ENCODE data around the gene APOA4.

Gene APOA4

GRCh38 chr11:116849486-116849885 lies 26.4 kb upstream of the APOA4 start:
- no peak for TF ChIP-seq CTCF (IDR thresholded peaks at IDR 0.05; ENCODE audit: extremely low read depth, missing control alignments)

DNA sequence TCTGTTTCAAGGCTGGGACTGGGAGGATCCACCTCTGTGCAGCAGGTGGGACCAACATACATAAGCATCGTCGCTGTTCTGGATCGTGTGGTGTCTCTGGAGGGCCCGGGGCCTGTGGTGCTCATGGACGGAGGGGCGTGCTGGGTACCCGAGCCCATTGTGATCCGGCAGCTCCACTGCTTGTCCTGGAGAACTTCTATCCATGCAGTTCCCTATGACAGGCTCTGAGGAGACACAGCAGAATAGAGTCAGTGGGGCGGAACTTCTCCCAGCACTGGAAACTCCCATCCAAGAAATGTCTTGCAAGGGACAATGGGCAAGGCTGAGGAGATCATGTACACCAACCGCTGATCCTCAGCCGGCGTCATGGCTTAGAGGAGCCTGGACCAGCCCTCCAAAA lies 26.0 kb upstream of the APOA4 start:
- no peak for TF ChIP-seq CTCF (IDR thresholded peaks at IDR 0.05; ENCODE audit: extremely low read depth, missing control alignments)
- DNase-seq (ENCODE audit: low spot score) = no peak

More at GRCh38 chr11:116849486-116849885, 26.4 kb upstream of the APOA4 start:
- DNase-seq (ENCODE audit: low spot score) = no peak

DNA sequence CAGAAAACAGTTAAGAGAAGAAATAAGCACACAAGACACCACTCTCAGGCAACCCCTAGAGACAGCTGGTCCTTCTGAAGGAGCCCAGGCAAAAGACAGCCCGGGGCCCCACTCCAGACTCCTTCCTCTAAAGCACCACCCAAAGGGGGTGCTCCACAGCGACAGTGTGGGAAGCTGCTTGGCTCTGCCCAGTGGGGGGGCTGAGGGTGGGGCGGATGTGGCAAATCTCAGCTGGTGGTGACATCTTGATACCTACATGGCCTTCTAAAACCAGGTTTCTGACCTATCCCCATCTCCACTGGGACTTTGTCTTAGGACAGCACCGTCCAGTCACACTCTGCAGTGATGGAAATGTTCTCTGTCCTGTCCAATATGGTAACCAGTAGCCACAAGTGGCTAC lies 24.5 kb upstream of the APOA4 start:
- no peak for TF ChIP-seq CTCF (IDR thresholded peaks at IDR 0.05; ENCODE audit: extremely low read depth, missing control alignments)
- DNase-seq (ENCODE audit: low spot score) = no peak

- no peak for TF ChIP-seq CTCF (IDR thresholded peaks at IDR 0.05; ENCODE audit: extremely low read depth, missing control alignments)
- no peak for DNase-seq (ENCODE audit: low spot score)
These were observed 21.6 kb upstream of the APOA4 start for GRCh38 chr11:116844722-116845121.

DNA sequence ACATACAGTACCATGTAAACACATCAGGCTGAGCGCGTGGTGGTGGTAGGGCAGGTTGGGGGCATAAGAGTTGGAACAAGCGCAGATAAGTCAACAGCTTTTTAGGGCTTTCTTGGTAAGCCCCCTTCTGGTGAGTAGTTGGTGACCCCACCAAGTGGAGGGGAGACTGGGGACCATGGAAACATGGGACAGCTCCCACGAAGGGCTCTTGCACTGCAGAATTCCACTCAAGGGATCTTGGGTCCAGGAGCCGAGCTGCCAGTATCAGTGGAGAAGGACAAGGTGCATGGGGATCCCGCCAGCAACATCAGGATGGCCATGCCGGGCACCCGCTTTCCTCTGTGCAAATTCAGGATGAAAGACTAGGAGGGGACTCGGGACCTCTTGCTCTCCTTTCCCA lies 20.6 kb upstream of the APOA4 start:
- TF ChIP-seq CTCF (IDR thresholded peaks at IDR 0.05; ENCODE audit: extremely low read depth, missing control alignments) = no peak

GRCh38 chr11:116842909-116843308 lies 19.8 kb upstream of the APOA4 start:
- no peak for TF ChIP-seq CTCF (IDR thresholded peaks at IDR 0.05; ENCODE audit: extremely low read depth, missing control alignments)
- no peak for DNase-seq (ENCODE audit: low spot score)

More for the DNA sequence above, 20.6 kb upstream of the APOA4 start:
- no peak for DNase-seq (ENCODE audit: low spot score)

GRCh38 chr11:116842117-116842516 lies 19.0 kb upstream of the APOA4 start:
- no peak for DNase-seq (ENCODE audit: low spot score)
- TF ChIP-seq CTCF (IDR thresholded peaks at IDR 0.05; ENCODE audit: extremely low read depth, missing control alignments) = no peak

Measured in GM20000 (cell line).